ENCODE results near the gene CFAP221.

Gene CFAP221

DNA sequence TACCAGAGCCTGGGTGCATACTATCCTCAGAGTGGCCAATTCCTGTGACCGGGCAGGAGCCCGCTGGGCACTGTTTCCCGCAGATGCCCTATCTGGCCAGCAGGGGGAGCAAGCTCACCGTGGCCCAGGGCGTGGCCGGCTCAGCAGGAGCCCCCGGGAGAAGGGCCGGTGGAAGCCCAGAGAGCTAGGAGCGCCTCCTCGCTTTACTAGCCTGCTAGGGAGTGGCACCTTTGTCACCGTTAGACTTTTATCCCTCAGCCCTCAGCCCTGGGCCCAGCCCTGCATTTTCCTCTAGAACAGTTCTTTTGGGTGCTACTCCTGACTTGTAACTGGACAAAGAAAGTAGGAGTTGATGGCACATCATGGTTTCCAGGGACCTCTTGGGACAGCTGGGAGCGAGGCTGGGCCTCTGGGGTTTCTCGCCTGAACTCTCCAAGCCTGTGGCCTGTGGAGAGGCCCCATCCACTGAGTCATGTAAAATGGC lies 158.7 kb downstream of the CFAP221 start:
- DNase-seq, result peak; percentile 71

- no peak for DNase-seq
These were observed 159.3 kb downstream of the CFAP221 start for GRCh38 chr2:119703526-119703925.

DNA sequence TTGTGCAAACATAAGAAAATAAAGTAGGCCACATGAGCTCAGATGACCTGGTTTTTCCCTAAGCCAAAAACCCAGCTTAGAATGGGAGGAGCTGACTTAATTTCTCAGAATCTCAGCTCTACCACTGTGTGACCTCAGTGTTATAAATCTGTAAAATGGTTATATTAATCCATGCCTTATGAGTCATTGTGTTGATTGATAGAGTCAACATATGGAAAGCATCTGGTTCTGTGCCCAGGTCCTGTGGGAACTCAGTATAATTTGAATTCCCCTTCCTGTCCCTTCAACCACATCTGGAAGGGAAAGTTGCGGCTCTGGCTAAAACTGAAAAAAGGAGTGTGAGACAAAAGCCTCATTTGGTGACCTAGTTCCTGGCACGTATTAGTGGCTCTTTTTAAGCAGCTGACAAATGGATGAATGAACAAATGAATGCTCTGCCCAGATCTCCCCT lies 160.4 kb downstream of the CFAP221 start:
- DNase-seq, result peak; percentile 22

GRCh38 chr2:119706221-119706620 lies 162.0 kb downstream of the CFAP221 start:
- DNase-seq, result no peak

All from activated naive CD4-positive, alpha-beta T cell treated with Interleukin-2 at 50 U/mL for 16 hours (primary cell).